Gastrocnemius medialis (tissue), 4 donors: ENCODE results near the gene ACAA2.

Experiments
- POLR2A ChIP-seq, 2 donors: fragments of 450-650 bp; IDR thresholded peaks; one replicate each; pipeline ENCODE4 v1.6.1; 2017; ENCODE audit warnings: antibody characterized with exemption in 2 of 2, mild to moderate bottlenecking in 2 of 2, moderate library complexity in 2 of 2
- TF ChIP-seq, protein P1 (sequence below), 5 experiments: fragments of 450-650 bp in 3 of 5; fragments of 200-600 bp in 2 of 5; sonication (generic) in 2 of 5; IDR thresholded peaks in 4 of 5; conservative IDR thresholded peaks in 1 of 5; 1 replicate in 4 of 5; 2 replicates in 1 of 5; pipeline ENCODE4 v1.5.1; 2016 to 2019; ENCODE audit warnings: antibody characterized with exemption in 5 of 5, mild to moderate bottlenecking in 3 of 5, moderate library complexity in 3 of 5

DNA sequence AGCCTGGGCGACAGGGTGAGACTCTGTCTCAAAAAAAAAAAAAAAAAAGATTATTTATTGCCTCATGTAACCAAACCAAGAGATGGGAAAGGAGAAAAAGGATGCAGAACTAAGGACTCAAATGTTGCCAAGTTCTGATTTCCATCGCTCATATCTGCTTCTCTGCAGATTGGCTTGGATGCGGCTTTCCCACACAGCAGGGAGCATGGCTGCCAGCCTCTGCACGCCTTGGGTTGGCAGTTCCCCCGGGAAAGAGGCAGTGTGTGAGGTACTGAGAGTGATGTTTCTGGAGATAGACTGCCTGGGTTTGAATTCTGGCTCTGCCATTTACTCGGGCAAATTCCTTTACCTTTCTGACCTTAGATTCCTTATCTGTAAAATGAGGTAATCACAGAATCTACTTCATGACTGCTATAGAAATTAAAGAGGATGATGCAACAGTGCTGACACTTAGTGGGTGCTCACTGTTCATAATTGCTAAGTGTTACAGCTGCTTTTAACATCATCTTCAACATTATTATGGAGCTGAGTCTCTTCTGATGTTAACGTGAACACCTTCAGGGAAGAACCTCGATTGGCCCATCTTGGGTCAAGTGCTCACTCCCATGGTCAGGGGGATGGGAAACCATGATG is 68.8 kb downstream of the ACAA2 start:
- TF ChIP-seq, protein P1, sequence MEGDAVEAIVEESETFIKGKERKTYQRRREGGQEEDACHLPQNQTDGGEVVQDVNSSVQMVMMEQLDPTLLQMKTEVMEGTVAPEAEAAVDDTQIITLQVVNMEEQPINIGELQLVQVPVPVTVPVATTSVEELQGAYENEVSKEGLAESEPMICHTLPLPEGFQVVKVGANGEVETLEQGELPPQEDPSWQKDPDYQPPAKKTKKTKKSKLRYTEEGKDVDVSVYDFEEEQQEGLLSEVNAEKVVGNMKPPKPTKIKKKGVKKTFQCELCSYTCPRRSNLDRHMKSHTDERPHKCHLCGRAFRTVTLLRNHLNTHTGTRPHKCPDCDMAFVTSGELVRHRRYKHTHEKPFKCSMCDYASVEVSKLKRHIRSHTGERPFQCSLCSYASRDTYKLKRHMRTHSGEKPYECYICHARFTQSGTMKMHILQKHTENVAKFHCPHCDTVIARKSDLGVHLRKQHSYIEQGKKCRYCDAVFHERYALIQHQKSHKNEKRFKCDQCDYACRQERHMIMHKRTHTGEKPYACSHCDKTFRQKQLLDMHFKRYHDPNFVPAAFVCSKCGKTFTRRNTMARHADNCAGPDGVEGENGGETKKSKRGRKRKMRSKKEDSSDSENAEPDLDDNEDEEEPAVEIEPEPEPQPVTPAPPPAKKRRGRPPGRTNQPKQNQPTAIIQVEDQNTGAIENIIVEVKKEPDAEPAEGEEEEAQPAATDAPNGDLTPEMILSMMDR (IDR thresholded peaks at IDR 0.05 in 4 of 5, conservative IDR thresholded peaks at IDR 0.05 in 1 of 5): no peak
- TF ChIP-seq POLR2A (IDR thresholded peaks at IDR 0.05): no peak
